ENCODE data around the gene MAPKAPK2.

Gene MAPKAPK2

GRCh38 chr1:206766251-206766856, 81.6 kb downstream of the MAPKAPK2 start (continued):
- no peak for TF ChIP-seq ZNF488 (tag by site-specific recombination; IDR thresholded peaks at IDR 0.05)
- no peak for TF ChIP-seq ZBTB7A (tag by site-specific recombination; IDR thresholded peaks at IDR 0.05; ENCODE audit: low read depth)

- TF ChIP-seq ZBTB8A (tag by site-specific recombination; IDR thresholded peaks at IDR 0.05) (no peak), ZNF19 (tag by site-specific recombination; IDR thresholded peaks at IDR 0.05; ENCODE audit: low read depth) (no peak), KLF8 (tag by site-specific recombination; IDR thresholded peaks at IDR 0.05) (no peak), ZNF837 (tag by site-specific recombination; IDR thresholded peaks at IDR 0.05) (no peak), ZNF26 (tag by site-specific recombination; IDR thresholded peaks at IDR 0.05) (no peak), ZNF169 (tag by site-specific recombination; IDR thresholded peaks at IDR 0.05) (no peak), ZNF701 (tag by site-specific recombination; IDR thresholded peaks at IDR 0.05) (no peak), ELK4 (IDR thresholded peaks at IDR 0.05; ENCODE audit: borderline replicate concordance, low read depth, low read length) (no peak)
- Histone ChIP-seq H3K4me1 (ENCODE audit: control insufficient read depth, insufficient read depth, low read length) (no peaks in the 10 kb centered on the region), H3K36me3 (ENCODE audit: control insufficient read depth in 2 of 2, insufficient read depth in 1 of 2, low read length in 2 of 2) (no peaks in the 10 kb centered on the region), H3K9me3 (ENCODE audit: control insufficient read depth, insufficient read depth, low read depth, low read length) (no peaks in the 10 kb centered on the region), H3K27ac (ENCODE audit: extremely low read depth, low read depth, low read length) (no peak overlapping the region), H3K4me3 (ENCODE audit: low read depth, low read length) (no peak overlapping the region)
- ChIA-PET CTCF (interaction anchor here (0.6 to 1.9 kb wide), 4 partner anchors 21 to 143 kb away, joined by 3 to 6 read pairs (median 4); no protein-coding TSS in a partner anchor), POLR2A (no interaction called here)
Observed at GRCh38 chr1:206768472-206769303, 84.0 kb downstream of the MAPKAPK2 start.

GRCh38 chr1:206769304-206769731, 84.6 kb downstream of the MAPKAPK2 start:
- H3K27ac ChIP-seq (ENCODE audit: extremely low read depth, low read depth, low read length): no peak overlapping the region
- no peak overlapping the region for H3K4me3 ChIP-seq (ENCODE audit: low read depth, low read length)
- ChIA-PET CTCF (interaction anchor here (1.6 to 1.9 kb wide), 3 partner anchors 29 to 143 kb away, joined by 4 to 7 read pairs (median 6); no protein-coding TSS in a partner anchor), POLR2A (no interaction called here)
- H3K4me1 ChIP-seq (ENCODE audit: control insufficient read depth, insufficient read depth, low read length): no peaks in the 10 kb centered on the region
- H3K36me3 ChIP-seq (ENCODE audit: control insufficient read depth in 2 of 2, insufficient read depth in 1 of 2, low read length in 2 of 2): no peaks in the 10 kb centered on the region
- TF ChIP-seq PRDM1 (tag by site-specific recombination; IDR thresholded peaks at IDR 0.05): peak; percentile 27; the same call in 1 of the 2 replicates
- no peak for TF ChIP-seq ZBTB10 (tag by site-specific recombination; IDR thresholded peaks at IDR 0.05)
- no peak for TF ChIP-seq ZNF600 (tag by site-specific recombination; IDR thresholded peaks at IDR 0.05)
- no peaks in the 10 kb centered on the region for H3K9me3 ChIP-seq (ENCODE audit: control insufficient read depth, insufficient read depth, low read depth, low read length)

All from HEK293 (cell line).